ENCODE results near the gene STK26.

GRCh38 chrX:132025041-132025440, 1.9 kb downstream of the STK26 start:
- no peak for TF ChIP-seq TAF1 (conservative IDR thresholded peaks at IDR 0.05)
- TF ChIP-seq, protein P1, sequence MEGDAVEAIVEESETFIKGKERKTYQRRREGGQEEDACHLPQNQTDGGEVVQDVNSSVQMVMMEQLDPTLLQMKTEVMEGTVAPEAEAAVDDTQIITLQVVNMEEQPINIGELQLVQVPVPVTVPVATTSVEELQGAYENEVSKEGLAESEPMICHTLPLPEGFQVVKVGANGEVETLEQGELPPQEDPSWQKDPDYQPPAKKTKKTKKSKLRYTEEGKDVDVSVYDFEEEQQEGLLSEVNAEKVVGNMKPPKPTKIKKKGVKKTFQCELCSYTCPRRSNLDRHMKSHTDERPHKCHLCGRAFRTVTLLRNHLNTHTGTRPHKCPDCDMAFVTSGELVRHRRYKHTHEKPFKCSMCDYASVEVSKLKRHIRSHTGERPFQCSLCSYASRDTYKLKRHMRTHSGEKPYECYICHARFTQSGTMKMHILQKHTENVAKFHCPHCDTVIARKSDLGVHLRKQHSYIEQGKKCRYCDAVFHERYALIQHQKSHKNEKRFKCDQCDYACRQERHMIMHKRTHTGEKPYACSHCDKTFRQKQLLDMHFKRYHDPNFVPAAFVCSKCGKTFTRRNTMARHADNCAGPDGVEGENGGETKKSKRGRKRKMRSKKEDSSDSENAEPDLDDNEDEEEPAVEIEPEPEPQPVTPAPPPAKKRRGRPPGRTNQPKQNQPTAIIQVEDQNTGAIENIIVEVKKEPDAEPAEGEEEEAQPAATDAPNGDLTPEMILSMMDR (IDR thresholded peaks at IDR 0.05; ENCODE audit: low read depth, low read length, missing input control): no peak
- TF ChIP-seq SP1 (IDR thresholded peaks at IDR 0.05): no peak
- TF ChIP-seq RXRA (IDR thresholded peaks at IDR 0.05): no peak
- TF ChIP-seq, protein P2, sequence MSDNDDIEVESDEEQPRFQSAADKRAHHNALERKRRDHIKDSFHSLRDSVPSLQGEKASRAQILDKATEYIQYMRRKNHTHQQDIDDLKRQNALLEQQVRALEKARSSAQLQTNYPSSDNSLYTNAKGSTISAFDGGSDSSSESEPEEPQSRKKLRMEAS (IDR thresholded peaks at IDR 0.05): no peak
- TF ChIP-seq RAD21 (IDR thresholded peaks at IDR 0.05): no peak
- TF ChIP-seq FOXA1 (IDR thresholded peaks at IDR 0.05): no peak
- TF ChIP-seq EGR1 (IDR thresholded peaks at IDR 0.05; ENCODE audit: low read depth in 2 of 2): no peak
- TF ChIP-seq, protein P3, sequence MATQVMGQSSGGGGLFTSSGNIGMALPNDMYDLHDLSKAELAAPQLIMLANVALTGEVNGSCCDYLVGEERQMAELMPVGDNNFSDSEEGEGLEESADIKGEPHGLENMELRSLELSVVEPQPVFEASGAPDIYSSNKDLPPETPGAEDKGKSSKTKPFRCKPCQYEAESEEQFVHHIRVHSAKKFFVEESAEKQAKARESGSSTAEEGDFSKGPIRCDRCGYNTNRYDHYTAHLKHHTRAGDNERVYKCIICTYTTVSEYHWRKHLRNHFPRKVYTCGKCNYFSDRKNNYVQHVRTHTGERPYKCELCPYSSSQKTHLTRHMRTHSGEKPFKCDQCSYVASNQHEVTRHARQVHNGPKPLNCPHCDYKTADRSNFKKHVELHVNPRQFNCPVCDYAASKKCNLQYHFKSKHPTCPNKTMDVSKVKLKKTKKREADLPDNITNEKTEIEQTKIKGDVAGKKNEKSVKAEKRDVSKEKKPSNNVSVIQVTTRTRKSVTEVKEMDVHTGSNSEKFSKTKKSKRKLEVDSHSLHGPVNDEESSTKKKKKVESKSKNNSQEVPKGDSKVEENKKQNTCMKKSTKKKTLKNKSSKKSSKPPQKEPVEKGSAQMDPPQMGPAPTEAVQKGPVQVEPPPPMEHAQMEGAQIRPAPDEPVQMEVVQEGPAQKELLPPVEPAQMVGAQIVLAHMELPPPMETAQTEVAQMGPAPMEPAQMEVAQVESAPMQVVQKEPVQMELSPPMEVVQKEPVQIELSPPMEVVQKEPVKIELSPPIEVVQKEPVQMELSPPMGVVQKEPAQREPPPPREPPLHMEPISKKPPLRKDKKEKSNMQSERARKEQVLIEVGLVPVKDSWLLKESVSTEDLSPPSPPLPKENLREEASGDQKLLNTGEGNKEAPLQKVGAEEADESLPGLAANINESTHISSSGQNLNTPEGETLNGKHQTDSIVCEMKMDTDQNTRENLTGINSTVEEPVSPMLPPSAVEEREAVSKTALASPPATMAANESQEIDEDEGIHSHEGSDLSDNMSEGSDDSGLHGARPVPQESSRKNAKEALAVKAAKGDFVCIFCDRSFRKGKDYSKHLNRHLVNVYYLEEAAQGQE (IDR thresholded peaks at IDR 0.05): no peak
- TF ChIP-seq GABPA (IDR thresholded peaks at IDR 0.05 in 1 of 2, conservative IDR thresholded peaks at IDR 0.05 in 1 of 2): no peak
- no peak for TF ChIP-seq JUND (IDR thresholded peaks at IDR 0.05)
- no peak for TF ChIP-seq HNF4G (IDR thresholded peaks at IDR 0.05)
